HG02973 (cell line): ENCODE data around the gene FAM241A.
A peak's percentile ranks its signal among the peaks of the same experiment; 100 is the strongest.

Source experiments
- ATAC-seq: cut with Tn5 transposase; IDR thresholded peaks from one replicate; pipeline ENCODE4 v1.9.1; 2021; ENCODE audit warnings: moderate library complexity; ENCODE audit not compliant: unreplicated experiment

FAM241A gene

DNA sequence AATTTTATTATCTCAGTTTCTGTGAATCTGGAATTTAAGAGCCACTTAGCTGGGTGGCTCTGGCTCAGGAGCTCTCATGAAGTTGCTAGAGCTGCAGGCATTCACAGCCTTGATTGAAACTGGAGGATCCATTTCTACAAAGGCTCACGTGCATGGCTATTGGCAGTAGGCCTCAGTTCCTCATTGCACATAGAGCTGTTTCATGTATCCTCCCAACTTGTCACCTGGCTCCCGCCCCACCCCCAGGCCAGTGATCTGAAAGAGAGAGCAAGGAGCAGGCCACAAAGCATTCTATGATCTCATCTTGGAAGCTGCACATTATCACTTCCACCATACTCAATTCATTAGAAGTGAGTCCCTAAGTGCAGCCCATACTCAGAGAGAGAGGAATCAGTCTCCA lies 67.8 kb downstream of the FAM241A start:
- ATAC-seq: peak; percentile 54

DNA sequence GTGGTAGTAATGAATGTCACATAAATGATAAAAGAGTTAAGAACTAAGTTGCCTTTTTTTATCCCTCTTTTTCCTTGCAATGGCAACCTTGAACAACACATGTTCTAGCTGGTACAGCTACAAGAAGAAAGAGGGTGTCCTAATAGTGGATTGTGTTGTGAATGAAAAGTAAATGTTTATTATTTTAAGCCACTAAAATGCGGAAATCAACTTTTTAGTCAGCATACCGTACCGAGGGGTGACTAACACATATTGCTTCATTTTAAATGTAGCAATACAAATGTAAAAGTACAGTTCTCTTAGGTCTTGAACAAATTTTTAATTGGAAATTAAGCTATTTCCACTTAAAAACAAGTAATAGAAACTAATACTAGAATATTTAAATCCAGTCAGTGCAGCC lies 68.6 kb downstream of the FAM241A start:
- no peak for ATAC-seq

DNA sequence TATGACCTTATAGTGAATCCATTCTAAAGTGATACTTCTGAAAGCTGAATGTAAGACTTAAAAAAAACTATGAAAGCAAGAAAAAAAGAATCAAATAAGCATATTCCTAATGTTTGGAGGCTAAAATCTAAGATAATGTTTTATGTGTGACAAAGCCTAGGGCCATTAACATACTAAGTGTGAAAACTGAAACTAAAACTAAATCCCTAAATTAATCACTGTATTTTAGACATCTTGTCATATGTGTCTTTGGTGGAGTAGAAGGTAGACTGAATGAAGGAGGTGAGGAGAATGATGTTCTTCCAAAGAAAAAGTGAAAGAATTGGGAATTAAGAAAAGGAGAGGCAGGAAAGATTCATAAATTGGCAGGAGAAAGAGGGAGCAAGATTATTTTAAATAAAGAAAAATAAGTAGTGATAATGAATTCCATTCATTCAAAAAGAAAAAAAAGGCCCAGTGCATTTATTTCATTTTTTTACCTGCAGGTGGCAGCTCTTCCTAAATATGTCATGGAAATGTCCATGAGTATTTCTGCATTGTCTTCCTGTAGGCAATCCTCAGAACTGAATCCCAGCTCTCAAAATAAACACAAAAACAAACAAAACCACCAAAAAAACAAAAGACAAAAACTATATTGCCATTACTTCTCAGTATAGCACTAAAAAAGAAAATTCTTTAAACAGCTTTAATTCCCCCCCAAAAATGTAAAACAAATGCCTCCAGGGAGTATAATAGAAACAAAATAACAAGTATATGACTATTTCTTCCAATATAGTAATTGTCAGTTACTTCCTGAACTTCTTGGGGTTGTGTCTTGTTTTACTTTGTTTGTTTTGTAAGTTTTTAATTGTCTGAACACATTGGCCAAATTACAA lies 69.4 kb downstream of the FAM241A start:
- ATAC-seq: peak; percentile 59

DNA sequence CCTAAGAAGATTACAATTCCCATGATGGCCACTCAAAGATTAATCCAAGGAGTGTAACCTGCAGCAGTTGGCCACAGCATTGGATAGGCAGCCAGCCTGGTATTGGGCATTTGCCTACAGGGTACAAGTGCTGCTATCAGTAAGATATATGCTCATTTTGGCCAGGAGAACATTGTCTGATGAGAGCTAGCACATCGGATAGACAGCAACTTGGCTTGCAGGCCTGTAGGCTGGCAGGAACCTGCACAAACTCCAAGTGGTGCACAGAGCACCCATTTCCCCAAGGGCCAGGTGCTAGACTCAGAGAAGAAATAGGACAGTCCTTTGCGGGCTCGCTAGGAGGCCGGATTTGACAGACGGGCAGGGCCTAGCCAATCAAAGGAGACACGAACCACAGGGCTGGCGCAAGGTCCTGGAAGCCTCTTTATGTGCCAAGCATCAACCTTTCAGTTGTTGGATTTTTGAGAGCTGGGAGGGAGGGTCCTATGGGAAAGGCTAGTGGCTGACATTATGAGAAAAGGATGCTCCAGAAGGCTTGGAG lies 74.6 kb downstream of the FAM241A start:
- ATAC-seq: no peak

DNA sequence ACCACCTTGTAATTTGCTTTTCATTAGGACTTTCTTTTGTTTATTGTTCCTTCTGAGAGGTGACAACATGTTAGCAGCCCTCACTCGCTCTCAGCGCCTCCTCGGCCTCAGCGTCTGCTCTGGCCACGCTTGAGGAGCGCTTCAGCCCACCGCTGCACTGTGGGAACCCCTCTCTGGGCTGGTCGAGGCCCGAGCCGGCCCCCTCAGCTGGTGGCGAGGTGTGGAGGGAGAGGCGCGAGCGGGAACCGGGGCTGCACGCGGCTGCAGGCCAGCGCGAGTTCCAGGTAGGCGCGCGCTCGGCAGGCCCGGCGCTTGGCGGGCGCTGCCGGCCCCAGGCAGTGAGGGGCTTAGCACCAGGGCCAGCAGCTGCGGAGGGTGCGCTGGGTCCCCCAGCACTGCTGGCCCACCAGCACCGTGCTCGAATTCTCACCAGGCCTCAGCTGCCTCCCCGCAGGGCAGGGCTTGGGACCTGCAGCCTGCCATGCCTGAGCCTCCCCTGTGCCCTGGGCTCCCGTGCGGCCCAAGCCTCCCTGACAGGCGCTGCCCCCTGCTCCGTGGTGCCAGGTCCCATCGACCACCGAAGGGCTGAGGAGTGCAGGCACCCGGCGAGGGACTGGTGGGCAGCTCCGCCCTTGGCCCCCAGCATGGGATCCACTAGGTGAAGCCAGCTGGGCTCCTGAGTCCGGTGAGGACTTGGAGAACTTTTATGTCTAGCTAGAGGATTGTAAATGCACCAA lies 77.1 kb downstream of the FAM241A start:
- no peak for ATAC-seq

DNA sequence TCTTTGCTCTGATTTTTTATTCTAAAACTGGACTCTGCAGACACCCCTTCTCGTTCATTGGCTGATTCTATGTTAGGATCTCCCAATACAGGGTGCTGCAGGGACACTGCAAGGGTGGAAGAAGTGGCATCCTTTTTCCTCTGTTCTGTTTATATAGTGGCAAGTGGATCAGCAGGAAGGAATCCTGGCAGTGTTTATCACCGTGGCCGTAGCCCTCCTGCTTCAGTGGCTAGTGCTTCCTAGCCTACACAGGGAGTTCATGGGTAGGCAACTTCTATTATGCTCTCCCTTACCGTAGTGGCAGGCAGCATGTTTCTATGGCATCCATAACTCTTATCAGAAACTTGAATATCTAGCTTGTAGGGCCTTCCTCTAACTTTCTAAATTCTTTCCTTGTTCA lies 79.9 kb downstream of the FAM241A start:
- ATAC-seq: no peak

DNA sequence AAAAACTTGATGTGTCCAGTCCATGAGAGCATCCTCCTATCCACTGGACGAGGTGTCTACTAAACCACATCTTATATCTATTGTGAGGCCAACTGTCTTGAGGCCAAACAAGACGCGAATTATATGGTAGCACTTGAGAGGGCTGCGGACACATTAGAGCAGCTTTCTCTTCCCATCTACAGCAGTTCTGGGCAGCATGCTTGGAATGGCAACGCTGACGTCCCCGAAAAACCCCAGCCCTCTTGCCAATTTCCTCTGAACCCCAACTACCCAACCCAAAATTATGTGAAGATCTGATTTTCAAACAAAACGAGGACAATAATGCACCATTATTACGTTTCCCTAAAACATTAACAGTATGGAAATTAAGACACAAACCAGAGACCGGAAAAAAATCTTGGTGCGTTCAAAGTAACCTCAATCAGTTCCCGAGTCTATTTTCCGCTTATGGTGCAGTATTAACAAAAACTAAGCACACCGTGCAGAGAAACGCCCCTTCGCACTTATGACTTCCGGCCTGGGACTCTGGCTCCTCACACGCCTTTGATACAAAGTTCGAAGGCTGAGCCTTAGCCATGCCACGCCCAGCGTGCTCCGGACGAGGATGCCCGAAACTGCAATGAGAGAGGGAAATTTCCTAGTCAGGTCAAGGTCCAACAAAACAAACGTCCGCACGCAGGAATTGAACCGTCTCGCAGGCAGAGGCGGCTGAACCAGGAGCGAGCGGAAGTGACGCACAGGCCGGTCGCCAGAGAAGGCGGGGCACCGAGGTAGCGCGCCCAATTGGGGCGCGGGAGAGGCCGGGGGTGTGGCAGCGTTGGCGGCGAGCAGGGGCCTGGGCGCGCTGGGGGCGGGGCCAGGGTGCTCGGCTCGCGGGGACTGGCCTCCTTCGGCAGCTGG lies 85.9 kb downstream of the FAM241A start:
- peak; percentile 78 for ATAC-seq

DNA sequence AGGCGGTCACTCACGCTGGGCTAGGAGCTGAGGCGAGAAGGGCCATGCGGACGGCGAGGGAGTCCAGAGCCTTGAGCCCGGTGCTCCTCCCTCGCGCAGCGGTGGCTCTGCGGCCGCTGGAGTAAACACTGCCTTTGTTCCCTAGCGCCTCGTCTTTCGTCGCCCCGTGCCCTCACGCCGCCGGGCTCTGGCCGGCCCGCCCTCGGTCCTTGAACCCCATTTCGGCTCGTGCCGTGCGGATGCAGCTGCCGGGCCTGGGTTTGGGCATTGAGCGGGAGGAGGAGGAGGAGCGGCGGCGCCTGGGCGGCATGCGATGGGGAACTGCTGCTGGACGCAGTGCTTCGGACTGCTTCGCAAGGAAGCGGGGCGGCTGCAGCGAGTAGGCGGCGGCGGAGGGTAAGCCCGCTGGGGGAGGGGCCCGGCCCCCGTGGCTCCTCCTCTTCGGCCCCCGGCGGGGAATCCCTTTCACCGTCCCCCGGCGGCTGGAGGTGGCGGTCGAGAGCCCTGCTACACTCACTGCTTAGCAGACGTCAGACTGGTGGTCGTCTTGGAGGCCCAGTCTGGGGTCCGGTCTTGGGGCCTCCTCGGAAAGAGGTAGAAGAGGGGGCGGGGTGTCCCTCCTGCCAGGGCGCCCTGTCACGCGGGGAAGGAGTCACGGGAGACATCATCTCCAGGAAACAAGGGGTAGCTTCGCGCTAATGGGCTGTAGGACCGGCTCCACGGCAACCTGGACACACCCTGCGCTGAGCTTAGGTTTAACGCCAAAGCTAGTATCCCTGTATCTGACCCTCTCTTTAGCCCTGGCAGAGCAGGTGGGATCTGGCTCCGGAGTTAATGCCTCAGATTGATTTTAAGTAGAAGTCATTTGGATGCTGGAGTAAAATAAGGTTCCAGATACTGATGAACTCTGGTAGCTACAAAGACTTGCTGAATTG lies 86.8 kb downstream of the FAM241A start, which contains the start of gene AP1AR:
Gene AP1AR, plus strand, starts transcription at position 9 of the 935 bp plus-strand sequence. Its CDS starts 305 bp downstream, at position 314.
- ATAC-seq: peak; percentile 59

DNA sequence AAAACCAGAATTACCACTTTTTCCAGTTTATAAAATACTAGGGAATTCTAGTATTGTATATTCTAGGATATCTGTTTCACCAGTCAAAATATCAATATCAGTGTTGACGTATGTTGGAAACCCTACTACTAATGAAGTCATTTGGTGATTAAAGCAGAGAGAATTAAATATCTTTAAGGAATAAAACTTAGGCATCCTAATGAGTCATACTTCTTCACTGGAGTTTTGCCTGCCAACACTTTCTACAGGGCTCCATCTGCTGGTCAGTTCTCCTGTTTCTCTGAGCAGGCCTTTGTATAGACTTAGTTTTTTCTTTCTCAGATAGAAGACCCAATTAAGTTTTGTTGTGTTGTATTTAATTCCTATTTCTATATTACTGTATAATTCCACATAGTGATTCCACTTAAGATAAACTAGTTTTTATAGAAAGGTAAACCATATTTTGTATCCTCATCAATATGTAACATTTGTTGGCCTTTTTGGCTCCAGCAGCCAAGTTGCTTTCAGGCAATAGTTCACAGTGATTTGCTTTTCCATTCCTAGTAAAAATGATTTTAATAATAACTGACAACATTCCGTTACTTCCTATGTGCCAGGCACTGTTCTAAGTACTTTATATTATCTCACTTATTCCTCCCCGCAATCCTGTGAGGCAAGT lies 89.8 kb downstream of the FAM241A start:
- ATAC-seq: no peak

DNA sequence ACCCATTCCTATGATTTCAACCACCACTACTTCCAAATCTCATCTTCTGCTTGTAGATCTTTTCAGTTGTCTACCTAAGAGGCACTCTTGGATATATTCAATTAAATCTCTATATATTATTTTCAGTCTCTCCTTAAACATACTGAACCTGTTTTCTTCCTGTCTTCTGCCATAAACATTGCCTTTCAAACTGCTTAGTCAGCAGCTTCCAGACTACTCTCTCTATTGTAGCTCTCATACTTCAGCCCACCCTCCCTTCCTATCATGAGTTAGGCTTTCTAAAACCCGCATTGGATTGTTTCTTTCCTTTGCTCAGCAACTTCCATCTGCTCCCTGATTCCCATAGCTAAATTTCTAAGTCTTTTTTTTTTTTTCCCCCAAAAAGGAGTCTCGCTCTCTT lies 90.8 kb downstream of the FAM241A start:
- no peak for ATAC-seq

DNA sequence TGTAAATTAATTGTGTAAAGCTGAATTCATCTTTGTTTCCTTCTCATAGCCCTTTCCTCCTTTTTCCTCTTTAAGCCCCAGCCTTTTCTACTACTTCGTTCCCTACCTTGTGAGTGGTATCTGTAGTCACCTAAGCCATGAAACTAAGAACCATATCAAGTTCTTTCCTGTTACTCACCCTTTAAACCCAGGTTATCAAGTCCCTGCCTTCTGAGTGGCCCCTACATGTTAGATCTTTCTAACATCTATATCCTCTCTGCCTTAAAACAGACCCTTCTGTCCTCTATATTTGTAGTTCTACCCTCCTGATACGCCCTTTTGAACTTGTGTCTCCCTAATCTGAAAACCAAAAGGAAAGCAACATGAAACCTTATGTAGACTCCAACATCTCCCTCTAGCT lies 93.6 kb downstream of the FAM241A start:
- no peak for ATAC-seq
